Measurements from ENCODE around the gene ZNF157. TPM values are rescaled to one million over a fixed set of nuclear protein-coding genes. Genes with fewer than 3 reads are reported as not detected.

ZNF157 gene
- total RNA-seq, 2 experiments from 2014 or later = 0.50 to 0.53 TPM

GRCh38 chrX:47452112-47452511 is 81.7 kb downstream of the ZNF157 start:
- Mint-ChIP-seq H3K36me3 (peaks cover 84% of the 10 kb centered on the region), H3K27ac (no peak overlapping the region), H3K27me3 (no peaks in the 10 kb centered on the region), H3K4me1 (ENCODE audit: low read depth) (no peaks in the 10 kb centered on the region), H3K4me3 (no peak overlapping the region), H3K9me3 (peaks cover 31% of the 10 kb centered on the region)
- intact Hi-C loops (cut with micrococcal nuclease) = no loop called here
- DNase-seq = no peak
- POLR2A ChIA-PET = no interaction called here
- CTCF ChIA-PET = no interaction called here

GRCh38 chrX:47456080-47456479 is 85.7 kb downstream of the ZNF157 start:
- H3K27ac Mint-ChIP-seq = no peak overlapping the region
- CTCF ChIA-PET = no interaction called here

GRCh38 chrX:47458528-47458927 is 88.2 kb downstream of the ZNF157 start:
- POLR2A ChIA-PET = no interaction called here
- CTCF ChIA-PET = no interaction called here
- intact Hi-C loops (cut with micrococcal nuclease) = no loop called here
- H3K4me3 Mint-ChIP-seq = no peak overlapping the region
- no peak overlapping the region for H3K27ac Mint-ChIP-seq
- H3K9me3 Mint-ChIP-seq = peaks cover 2% of the 10 kb centered on the region
- no peak for DNase-seq
- H3K27me3 Mint-ChIP-seq = no peaks in the 10 kb centered on the region
- peaks cover 39% of the 10 kb centered on the region for H3K36me3 Mint-ChIP-seq
- no peaks in the 10 kb centered on the region for H3K4me1 Mint-ChIP-seq (ENCODE audit: low read depth)

More at GRCh38 chrX:47456080-47456479, 85.7 kb downstream of the ZNF157 start:
- H3K36me3 Mint-ChIP-seq = peaks cover 52% of the 10 kb centered on the region
- no peaks in the 10 kb centered on the region for H3K4me1 Mint-ChIP-seq (ENCODE audit: low read depth)
- no peak for DNase-seq
- no peak overlapping the region for H3K4me3 Mint-ChIP-seq
- peaks cover 3% of the 10 kb centered on the region for H3K9me3 Mint-ChIP-seq
- intact Hi-C loops (cut with micrococcal nuclease) = no loop called here
- POLR2A ChIA-PET = no interaction called here
- H3K27me3 Mint-ChIP-seq = no peaks in the 10 kb centered on the region

- no peak overlapping the region for H3K27ac Mint-ChIP-seq
- H3K27me3 Mint-ChIP-seq = no peaks in the 10 kb centered on the region
- ChIA-PET CTCF (no interaction called here), POLR2A (no interaction called here)
- intact Hi-C loops (cut with micrococcal nuclease) = no loop called here
- no peaks in the 10 kb centered on the region for H3K4me1 Mint-ChIP-seq (ENCODE audit: low read depth)
- H3K36me3 Mint-ChIP-seq = peaks cover 33% of the 10 kb centered on the region
- DNase-seq = no peak
- H3K4me3 Mint-ChIP-seq = no peak overlapping the region
- H3K9me3 Mint-ChIP-seq = peaks cover 2% of the 10 kb centered on the region
Measured at GRCh38 chrX:47460561-47460960, 90.2 kb downstream of the ZNF157 start.

Other genes with a start within 250 kb of the ZNF157 start
- 10 to 100 TPM; 86.4 to 89.1 TPM for gene NDUFB11, start 225.9 kb upstream of the ZNF157 start, total RNA-seq
- gene RBM10, start 225.4 kb upstream of the ZNF157 start, total RNA-seq = 10 to 100 TPM; 61.0 to 62.3 TPM
- gene UBA1, start 176.7 kb upstream of the ZNF157 start, total RNA-seq = 100 to 1,000 TPM; 266 to 278 TPM
- gene CDK16, start 151.9 kb upstream of the ZNF157 start, total RNA-seq = 10 to 100 TPM; 64.3 to 68.8 TPM
- 10 to 100 TPM; 25.7 to 27.7 TPM for gene USP11, start 137.6 kb upstream of the ZNF157 start, total RNA-seq
- 1 to 10 TPM; 8.4 to 8.7 TPM for gene ZNF41, start 112.6 kb downstream of the ZNF157 start, total RNA-seq
- 10 to 100 TPM; 66.4 to 68.6 TPM for gene ARAF, start 190.6 kb downstream of the ZNF157 start, total RNA-seq
- 10 to 100 TPM; 85.6 to 92.8 TPM for gene TIMP1, start 211.9 kb downstream of the ZNF157 start, total RNA-seq
- gene SYN1, start 249.3 kb downstream of the ZNF157 start, total RNA-seq = 1 to 10 TPM in 1 of 2 experiments, under 1 TPM in 1; 0.83 to 1.3 TPM

Measured in activated CD4-positive, alpha-beta memory T cell treated with anti-CD3 and anti-CD28 coated beads for 36 hours (primary cell).